Calu3 (cell line): ENCODE results near the gene TMEM69. TPM values are rescaled to one million over a fixed set of nuclear protein-coding genes. Genes with fewer than 3 reads are reported as not detected.

Source experiments
- BruUV-seq: library from RNA; stranded (reverse); fragments of 400-500 nt; replicated peaks from 2 replicates; lab custom pipeline; 2021; lab: Mats Ljungman, UMichigan
- CTCF ChIA-PET: fragments of 300-600 bp; sonication (Branson Sonifier 250); formaldehyde crosslinking; loops from one replicate; lab custom pipeline; 2022; ENCODE audit warnings: antibody characterized with exemption; lab: Charles Lee
- DNase-seq: peaks from one replicate; pipeline ENCODE4 v3.0.0; 2022
- H3K27ac Mint-ChIP-seq: one replicate; pipeline ENCODE4 v1.8.0; 2022; ENCODE audit warnings: mixed read lengths; ENCODE audit not compliant: unreplicated experiment
- H3K27me3 Mint-ChIP-seq: one replicate; pipeline ENCODE4 v1.8.0; 2022; ENCODE audit warnings: mixed read lengths; ENCODE audit not compliant: unreplicated experiment
- H3K36me3 Mint-ChIP-seq: one replicate; pipeline ENCODE4 v1.8.0; 2022; ENCODE audit warnings: mild to moderate bottlenecking, moderate library complexity, mixed read lengths; ENCODE audit not compliant: insufficient read depth, unreplicated experiment
- H3K4me1 Mint-ChIP-seq: one replicate; pipeline ENCODE4 v1.8.0; 2022; ENCODE audit warnings: mild to moderate bottlenecking, low read depth, mixed read lengths; ENCODE audit not compliant: unreplicated experiment
- H3K4me3 Mint-ChIP-seq: one replicate; pipeline ENCODE4 v1.8.0; 2022; ENCODE audit warnings: mild to moderate bottlenecking, low read depth, moderate library complexity, mixed read lengths; ENCODE audit not compliant: unreplicated experiment
- H3K9me3 Mint-ChIP-seq: one replicate; pipeline ENCODE4 v1.8.0; 2022; ENCODE audit warnings: low read depth, mixed read lengths; ENCODE audit not compliant: unreplicated experiment
- intact Hi-C: fragments of 100-400 bp; cut with micrococcal nuclease; formaldehyde crosslinking; loops from one replicate; pipeline ENCODE4 v1.10.0; 2022; ENCODE audit not compliant: unreplicated experiment
- total RNA-seq: library from RNA; stranded (reverse); gene quantifications from 2 replicates; pipeline ENCODE4 v1.2.3, GENCODE V29; 2022
- TF ChIP-seq, protein P1 (sequence below): fragments of 200-600 bp; IDR thresholded peaks from one replicate; pipeline ENCODE4 v1.8.0; 2022; ENCODE audit warnings: antibody characterized with exemption; ENCODE audit not compliant: unreplicated experiment

Gene TMEM69
- total RNA-seq, 1 experiment from 2014 or later: 31.7 TPM

DNA sequence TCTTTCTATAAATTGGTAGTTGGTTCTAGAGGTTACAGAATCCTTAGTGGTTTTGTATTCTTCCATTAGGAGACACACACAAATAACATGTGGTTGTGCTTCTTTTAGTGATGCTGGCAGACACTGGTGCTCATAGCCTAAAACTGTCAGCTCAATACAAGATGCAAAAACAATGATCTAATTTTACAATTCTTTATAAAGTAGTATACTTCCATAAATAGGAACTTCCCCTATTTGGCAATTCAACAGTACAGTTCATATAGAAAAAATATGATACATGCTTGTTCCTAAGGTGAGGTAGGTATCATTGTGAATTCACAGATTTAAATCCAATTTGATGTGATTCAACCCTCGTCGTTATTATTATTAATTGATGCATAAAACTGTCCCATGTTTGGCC, 43.3 kb upstream of the TMEM69 start:
- H3K27ac Mint-ChIP-seq: no peak overlapping the region

DNA sequence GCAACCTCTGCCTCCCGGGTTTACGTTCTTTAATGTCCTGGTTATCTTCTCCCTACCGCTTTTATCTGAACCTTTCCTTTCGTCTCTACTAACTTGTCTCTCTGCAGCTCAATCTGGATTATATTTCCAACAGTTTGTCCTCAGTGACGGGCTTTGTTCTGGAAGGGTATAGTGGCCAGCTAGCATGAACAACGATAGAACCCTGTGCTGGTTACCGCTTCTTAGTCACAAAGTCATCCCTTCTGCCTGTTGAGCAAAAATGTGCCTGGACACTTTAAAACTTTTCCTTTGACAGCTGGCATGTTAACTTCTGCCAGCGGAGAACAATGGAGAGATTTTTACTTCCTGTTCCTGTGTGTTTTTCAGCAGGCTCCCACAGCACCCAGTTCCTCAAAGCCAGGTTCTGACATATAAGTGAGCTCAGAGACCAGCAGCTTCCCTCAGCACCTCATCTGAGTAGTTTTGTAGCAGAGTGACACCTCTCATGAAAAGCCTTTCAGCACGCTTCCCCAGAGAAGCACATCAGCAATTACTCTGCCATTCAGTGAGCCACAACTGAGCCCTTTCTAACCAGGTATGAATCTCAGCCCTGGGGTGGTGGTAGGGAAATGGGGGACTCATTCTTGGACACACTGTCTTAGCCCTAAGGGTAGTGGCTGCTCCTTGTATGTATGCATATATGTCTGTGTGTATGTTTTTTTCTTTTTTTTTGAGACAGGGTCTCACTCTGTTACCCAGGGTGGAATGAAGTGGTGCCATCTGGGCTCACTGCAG, 40.5 kb upstream of the TMEM69 start:
- intact Hi-C loops: loop anchor here (2.0 kb wide), 1 partner anchor 37 kb away; no protein-coding TSS in a partner anchor

More for the DNA sequence above, 43.3 kb upstream of the TMEM69 start:
- TF ChIP-seq, protein P1, sequence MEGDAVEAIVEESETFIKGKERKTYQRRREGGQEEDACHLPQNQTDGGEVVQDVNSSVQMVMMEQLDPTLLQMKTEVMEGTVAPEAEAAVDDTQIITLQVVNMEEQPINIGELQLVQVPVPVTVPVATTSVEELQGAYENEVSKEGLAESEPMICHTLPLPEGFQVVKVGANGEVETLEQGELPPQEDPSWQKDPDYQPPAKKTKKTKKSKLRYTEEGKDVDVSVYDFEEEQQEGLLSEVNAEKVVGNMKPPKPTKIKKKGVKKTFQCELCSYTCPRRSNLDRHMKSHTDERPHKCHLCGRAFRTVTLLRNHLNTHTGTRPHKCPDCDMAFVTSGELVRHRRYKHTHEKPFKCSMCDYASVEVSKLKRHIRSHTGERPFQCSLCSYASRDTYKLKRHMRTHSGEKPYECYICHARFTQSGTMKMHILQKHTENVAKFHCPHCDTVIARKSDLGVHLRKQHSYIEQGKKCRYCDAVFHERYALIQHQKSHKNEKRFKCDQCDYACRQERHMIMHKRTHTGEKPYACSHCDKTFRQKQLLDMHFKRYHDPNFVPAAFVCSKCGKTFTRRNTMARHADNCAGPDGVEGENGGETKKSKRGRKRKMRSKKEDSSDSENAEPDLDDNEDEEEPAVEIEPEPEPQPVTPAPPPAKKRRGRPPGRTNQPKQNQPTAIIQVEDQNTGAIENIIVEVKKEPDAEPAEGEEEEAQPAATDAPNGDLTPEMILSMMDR: no peak
- H3K4me3 Mint-ChIP-seq: no peak overlapping the region
- H3K4me1 Mint-ChIP-seq: peaks cover 20% of the 10 kb centered on the region
- no peaks in the 10 kb centered on the region for H3K27me3 Mint-ChIP-seq
- DNase-seq: no peak
- no TSS peak for BruUV-seq
- intact Hi-C loops: loop anchor here (1.0 kb wide), 1 partner anchor 237 kb away; no protein-coding TSS in a partner anchor
- H3K9me3 Mint-ChIP-seq: no peaks in the 10 kb centered on the region
- peaks cover 43% of the 10 kb centered on the region for H3K36me3 Mint-ChIP-seq
- CTCF ChIA-PET: interaction anchor here (0.7 to 1.5 kb wide), 4 partner anchors 12 to 205 kb away, joined by 3 to 7 read pairs (median 6); no protein-coding TSS in a partner anchor

DNA sequence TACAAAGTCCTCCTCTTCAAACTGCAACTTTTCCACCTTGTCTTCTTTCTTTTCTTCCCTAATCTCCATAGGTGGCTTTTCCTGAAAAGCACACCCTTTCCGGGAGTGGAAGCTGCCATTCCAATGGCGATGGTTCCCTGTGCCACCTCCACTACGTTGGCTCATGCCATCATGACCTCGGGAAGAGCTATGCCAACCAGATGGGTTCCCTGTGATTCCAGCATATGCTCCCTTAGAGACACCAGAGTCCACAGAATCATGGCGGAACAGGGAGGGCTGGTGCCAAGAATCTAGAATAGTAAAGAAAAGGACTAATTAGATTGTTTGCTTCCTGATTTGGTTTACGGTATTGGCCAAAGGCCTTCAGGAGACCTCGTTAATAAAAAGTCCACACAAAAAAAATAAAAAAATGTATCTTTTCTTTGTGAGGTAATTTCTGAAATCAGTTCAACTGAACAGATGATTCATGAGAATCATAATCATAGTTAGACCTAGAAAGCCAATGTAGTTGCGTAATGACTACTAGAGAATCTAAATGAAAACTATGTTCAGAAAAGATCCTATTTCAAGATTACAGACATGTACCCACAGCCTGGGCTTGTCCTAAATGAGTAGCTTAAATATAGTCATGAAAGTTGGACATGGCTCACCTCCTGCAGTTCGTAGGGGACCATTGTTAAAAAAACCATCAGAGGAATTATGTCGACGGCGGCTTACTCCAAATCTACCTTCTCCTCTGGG, 33.3 kb upstream of the TMEM69 start:
- Mint-ChIP-seq H3K27me3 (no peaks in the 10 kb centered on the region), H3K36me3 (peaks cover 28% of the 10 kb centered on the region), H3K9me3 (no peaks in the 10 kb centered on the region), H3K27ac (no peak overlapping the region), H3K4me3 (no peak overlapping the region), H3K4me1 (no peaks in the 10 kb centered on the region)
- BruUV-seq: no TSS peak
- intact Hi-C loops: no loop called here
- DNase-seq: no peak
- TF ChIP-seq, protein P1: no peak
- CTCF ChIA-PET: interaction anchor here (0.7 kb wide), 1 partner anchor 172 kb away, joined by 7 read pairs; no protein-coding TSS in a partner anchor

More for the DNA sequence above, 40.5 kb upstream of the TMEM69 start:
- TF ChIP-seq, protein P1: no peak
- H3K4me3 Mint-ChIP-seq: no peak overlapping the region
- no peak for DNase-seq
- H3K9me3 Mint-ChIP-seq: no peaks in the 10 kb centered on the region
- CTCF ChIA-PET: no interaction called here
- BruUV-seq: no TSS peak
- H3K4me1 Mint-ChIP-seq: peaks cover 20% of the 10 kb centered on the region
- peak overlapping the region; percentile 2 for H3K27ac Mint-ChIP-seq
- H3K27me3 Mint-ChIP-seq: no peaks in the 10 kb centered on the region
- H3K36me3 Mint-ChIP-seq: peaks cover 36% of the 10 kb centered on the region

DNA sequence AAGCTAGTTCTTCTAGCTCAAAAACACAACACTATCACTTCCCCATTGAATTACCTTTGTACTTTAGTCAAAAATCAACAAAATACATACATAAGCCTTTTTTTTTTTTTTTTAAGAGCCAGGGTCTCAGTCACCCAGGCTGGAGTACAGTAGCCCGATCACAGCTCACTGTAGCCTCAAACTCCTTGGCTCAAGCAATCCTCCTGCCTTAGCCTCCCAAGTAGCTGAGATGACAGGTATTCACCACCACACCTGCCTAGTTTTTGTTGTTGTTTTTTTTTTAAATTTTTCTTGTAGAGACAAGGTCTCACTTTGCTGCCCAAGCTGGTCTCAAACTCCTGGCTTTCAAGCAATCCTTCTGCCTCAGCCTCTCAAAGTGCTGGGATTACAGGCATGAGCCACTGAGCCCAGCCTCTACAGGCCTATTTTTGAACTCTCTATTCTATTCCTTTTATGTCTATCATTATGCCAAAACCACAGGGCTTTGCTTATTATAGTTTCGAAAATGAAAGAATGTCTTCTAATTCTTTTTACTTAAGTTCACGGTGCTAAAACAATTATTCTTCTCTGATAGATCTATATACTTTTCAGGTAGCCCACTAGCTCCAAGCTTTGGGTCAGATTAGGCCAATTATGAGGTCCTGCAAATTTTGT, 31.3 kb upstream of the TMEM69 start:
- TF ChIP-seq, protein P1: no peak
- no peak overlapping the region for H3K4me3 Mint-ChIP-seq
- H3K9me3 Mint-ChIP-seq: no peaks in the 10 kb centered on the region
- no peaks in the 10 kb centered on the region for H3K27me3 Mint-ChIP-seq
- no peak for DNase-seq
- no peak overlapping the region for H3K27ac Mint-ChIP-seq
- H3K36me3 Mint-ChIP-seq: peaks cover 34% of the 10 kb centered on the region
- BruUV-seq: no TSS peak
- H3K4me1 Mint-ChIP-seq: no peaks in the 10 kb centered on the region
- intact Hi-C loops: no loop called here
- CTCF ChIA-PET: interaction anchor here (0.6 to 1.2 kb wide), 2 partner anchors 12 to 41 kb away, joined by 3 to 5 read pairs; no protein-coding TSS in a partner anchor
